ENCODE results near the gene DCAKD.

- TF ChIP-seq EZH2 (IDR thresholded peaks at IDR 0.05; ENCODE audit: low read length, missing control alignments) (no peak), CTCF (conservative IDR thresholded peaks at IDR 0.05 in 1 of 2, IDR thresholded peaks at IDR 0.05 in 1 of 2; ENCODE audit: low read depth in 1 of 2, low read length in 2 of 2) (no peak)
These were observed 69.2 kb downstream of the DCAKD start for GRCh38 chr17:44982113-44982702.

Measured in fibroblast of lung (primary cell).